Measurements from ENCODE around the gene STAT5A. TPM values are rescaled to one million over a fixed set of nuclear protein-coding genes. Genes with fewer than 3 reads are reported as not detected.

Gene STAT5A
- total RNA-seq, 1 experiment from 2014 or later, result 0.91 TPM

GRCh38 chr17:42342242-42343008 is 54.1 kb downstream of the STAT5A start (continued):
- no peak for TF ChIP-seq CTCF (IDR thresholded peaks at IDR 0.05 in 2 of 3, conservative IDR thresholded peaks at IDR 0.05 in 1 of 3; ENCODE audit: borderline replicate concordance in 1 of 3, insufficient read depth in 1 of 3, low read depth in 2 of 3, low read length in 2 of 3)

GRCh38 chr17:42345396-42346073 is 57.2 kb downstream of the STAT5A start:
- no peaks in the 10 kb centered on the region for H3K9me3 ChIP-seq (ENCODE audit: control insufficient read depth in 1 of 2, insufficient read depth in 1 of 2, low read depth in 1 of 2, low read length in 2 of 2)
- no peaks in the 10 kb centered on the region for H3K9me2 ChIP-seq (ENCODE audit: insufficient read depth)
- no peaks in the 10 kb centered on the region for H3K27me3 ChIP-seq (ENCODE audit: insufficient read depth, low read length)
- H3K79me2 ChIP-seq (ENCODE audit: insufficient read depth, low read length), result no peaks in the 10 kb centered on the region; the same call in 1 of the 2 replicates
- ChIA-PET POLR2A (no interaction called here), RAD21 (ENCODE audit: low non-redundant PET in 1 of 2, low total read pairs in 2 of 2, uncharacterized antibody in 2 of 2, unreplicated experiment in 2 of 2) (no interaction called here), CTCF (no interaction called here)
- no peak overlapping the region for H3K4me2 ChIP-seq (ENCODE audit: low read length)
- H3K4me1 ChIP-seq (ENCODE audit: control insufficient read depth in 1 of 2, insufficient read depth in 2 of 2, low read length in 2 of 2), result peaks cover 11 to 28% of the 10 kb centered on the region in 2 experiments
- no TSS peak for BruUV-seq (replicated peaks)
- peaks cover 5 to 16% of the 10 kb centered on the region in 2 experiments; a peak in 3 of 4 replicates for H3K36me3 ChIP-seq (ENCODE audit: control insufficient read depth in 1 of 2, insufficient read depth in 2 of 2, low read length in 2 of 2)
- no peak overlapping the region for H3K4me3 ChIP-seq (replicated peaks in 1 of 2; ENCODE audit: low read depth in 1 of 2, low read length in 2 of 2)
- intact Hi-C loops (cut with micrococcal nuclease), result no loop called here
- H3K9ac ChIP-seq (ENCODE audit: low read length), result no peak overlapping the region
- no peak for TF ChIP-seq SP1 (IDR thresholded peaks at IDR 0.05; ENCODE audit: low read depth)
- DNase-seq (ENCODE audit: low read depth, low spot score), result no peak
- no peak for ATAC-seq
- no peaks in the 10 kb centered on the region for H4K20me1 ChIP-seq (ENCODE audit: insufficient read depth)
- no peak overlapping the region for H2AFZ ChIP-seq (ENCODE audit: low read depth, low read length, poor library complexity, severe bottlenecking)
- no peak overlapping the region for H3K27ac ChIP-seq (ENCODE audit: low read depth, low read length)

- H2AFZ ChIP-seq (ENCODE audit: low read depth, low read length, poor library complexity, severe bottlenecking), result no peak overlapping the region
- peaks cover 4% of the 10 kb centered on the region; the same call in 1 of the 2 replicates for H3K79me2 ChIP-seq (ENCODE audit: insufficient read depth, low read length)
- H3K27me3 ChIP-seq (ENCODE audit: insufficient read depth, low read length), result no peaks in the 10 kb centered on the region
- H3K9me3 ChIP-seq (ENCODE audit: control insufficient read depth in 1 of 2, insufficient read depth in 1 of 2, low read depth in 1 of 2, low read length in 2 of 2), result no peaks in the 10 kb centered on the region
- H3K4me3 ChIP-seq (replicated peaks in 1 of 2; ENCODE audit: low read depth in 1 of 2, low read length in 2 of 2), result no peak overlapping the region
- no peak for DNase-seq (ENCODE audit: low read depth, low spot score)
- ChIA-PET POLR2A (no interaction called here), CTCF (no interaction called here), RAD21 (ENCODE audit: low non-redundant PET in 1 of 2, low total read pairs in 2 of 2, uncharacterized antibody in 2 of 2, unreplicated experiment in 2 of 2) (no interaction called here)
- intact Hi-C loops (cut with micrococcal nuclease), result no loop called here
- no peaks in the 10 kb centered on the region for H3K9me2 ChIP-seq (ENCODE audit: insufficient read depth)
- BruUV-seq (replicated peaks), result no TSS peak
- peaks cover 5 to 13% of the 10 kb centered on the region in 2 experiments; a peak in 3 of 4 replicates for H3K36me3 ChIP-seq (ENCODE audit: control insufficient read depth in 1 of 2, insufficient read depth in 2 of 2, low read length in 2 of 2)
- ATAC-seq, result no peak
- no peak overlapping the region for H3K27ac ChIP-seq (ENCODE audit: low read depth, low read length)
- H3K4me2 ChIP-seq (ENCODE audit: low read length), result no peak overlapping the region
- peaks cover 11 to 24% of the 10 kb centered on the region in 2 experiments for H3K4me1 ChIP-seq (ENCODE audit: control insufficient read depth in 1 of 2, insufficient read depth in 2 of 2, low read length in 2 of 2)
- H4K20me1 ChIP-seq (ENCODE audit: insufficient read depth), result no peaks in the 10 kb centered on the region
- TF ChIP-seq ZFX (IDR thresholded peaks at IDR 0.05), result no peak
- no peak overlapping the region for H3K9ac ChIP-seq (ENCODE audit: low read length)
Observed at GRCh38 chr17:42346481-42346880, 58.2 kb downstream of the STAT5A start.
